HEK293T (cell line): ENCODE measurements around the gene CAMKMT.

Source experiments
- ARNT ChIP-seq: fragments of 450-650 bp; IDR thresholded peaks from 2 replicates; pipeline ENCODE4 v1.6.1; 2017; ENCODE audit warnings: mild to moderate bottlenecking
- CTBP1 ChIP-seq: fragments of 450-650 bp; IDR thresholded peaks from 2 replicates; pipeline ENCODE4 v1.6.1; 2016; ENCODE audit warnings: borderline replicate concordance
- L3MBTL2 ChIP-seq: fragments of 450-650 bp; conservative IDR thresholded peaks from 2 replicates; pipeline ENCODE4 v1.6.1; 2016; ENCODE audit warnings: mild to moderate bottlenecking
- LEF1 ChIP-seq: fragments of 450-650 bp; IDR thresholded peaks from 2 replicates; pipeline ENCODE4 v1.6.1; 2017; ENCODE audit warnings: mild to moderate bottlenecking, borderline replicate concordance
- NFRKB ChIP-seq: fragments of 450-650 bp; IDR thresholded peaks from 2 replicates; pipeline ENCODE4 v1.6.1; 2016; ENCODE audit warnings: mild to moderate bottlenecking, moderate library complexity
- SP1 ChIP-seq: fragments of 450-650 bp; IDR thresholded peaks from 2 replicates; pipeline ENCODE4 v1.6.1; 2017
- SUZ12 ChIP-seq: fragments of 450-650 bp; IDR thresholded peaks from 2 replicates; pipeline ENCODE4 v1.6.1; 2016; ENCODE audit warnings: mild to moderate bottlenecking

GRCh38 chr2:44786045-44786816 lies 424.5 kb downstream of the CAMKMT start:
- TF ChIP-seq SP1 (no peak), LEF1 (no peak), L3MBTL2 (no peak), NFRKB (no peak), ARNT (no peak), SUZ12 (no peak), CTBP1 (no peak)
